ENCODE data around the gene SEPTIN10.

The SEPTIN10 gene

GRCh38 chr2:109500910-109501309 lies 112.9 kb downstream of the SEPTIN10 start:
- DNase-seq, result no peak

GRCh38 chr2:109499566-109499965 lies 114.2 kb downstream of the SEPTIN10 start:
- DNase-seq, result no peak

- no peak for DNase-seq
These were observed 114.9 kb downstream of the SEPTIN10 start for GRCh38 chr2:109498906-109499305.

- DNase-seq, result peak in 1 of 51 donors; percentile 26
These were observed 115.6 kb downstream of the SEPTIN10 start for GRCh38 chr2:109497911-109498870.

GRCh38 chr2:109497463-109497862 lies 116.3 kb downstream of the SEPTIN10 start:
- peak in 1 of 51 donors; percentile 22 for DNase-seq

GRCh38 chr2:109494351-109494750 lies 119.4 kb downstream of the SEPTIN10 start:
- no peak for DNase-seq

- no peak for DNase-seq
These were observed 120.4 kb downstream of the SEPTIN10 start for GRCh38 chr2:109493176-109493935.
